ENCODE measurements around the gene PDZD2. TPM values are rescaled to one million over a fixed set of nuclear protein-coding genes. Genes with fewer than 3 reads are reported as not detected.
"Not testable (repeated sequence)": the region's sequence is repeated elsewhere in the genome, so short reads cannot be mapped to it uniquely, and the experiment has no call there.

PDZD2 gene
- total RNA-seq, 1 donor from 2014 or later, result 42.7 TPM

GRCh38 chr5:31771500-31771899, 132.6 kb downstream of the PDZD2 start:
- Histone ChIP-seq H3K9me3 (no peaks in the 10 kb centered on the region), H3K27me3 (no peaks in the 10 kb centered on the region), H3K27ac (no peak overlapping the region), H3K4me3 (no peak overlapping the region), H3K4me1 (peaks cover 12% of the 10 kb centered on the region), H3K36me3 (no peaks in the 10 kb centered on the region)
- intact Hi-C loops (cut with DNase I), result no loop called here
- TF ChIP-seq POLR2A (IDR thresholded peaks at IDR 0.05) (no peak), CTCF (IDR thresholded peaks at IDR 0.05) (no peak), POLR2AphosphoS5 (IDR thresholded peaks at IDR 0.05; ENCODE audit: insufficient read depth in 1 of 2, low read depth in 1 of 2) (no peak)
- no peak for DNase-seq (ENCODE audit: extremely low spot score in 2 of 2)

- intact Hi-C loops (cut with DNase I), result not testable (repeated sequence)
Measured at GRCh38 chr5:31776294-31776693, 137.4 kb downstream of the PDZD2 start.

GRCh38 chr5:31776976-31777651, 138.2 kb downstream of the PDZD2 start:
- intact Hi-C loops (cut with DNase I), result no loop called here

More at GRCh38 chr5:31776294-31776693, 137.4 kb downstream of the PDZD2 start:
- H3K27ac ChIP-seq; H3K4me3 ChIP-seq; H3K27me3 ChIP-seq; H3K9me3 ChIP-seq; H3K36me3 ChIP-seq; DNase-seq (ENCODE audit: extremely low spot score in 2 of 2): not testable (repeated sequence)
- peaks cover 12% of the 10 kb centered on the region for H3K4me1 ChIP-seq

GRCh38 chr5:31781772-31782171, 142.8 kb downstream of the PDZD2 start:
- no peak overlapping the region for H3K4me3 ChIP-seq
- no peak for DNase-seq (ENCODE audit: extremely low spot score in 2 of 2)
- no peaks in the 10 kb centered on the region for H3K36me3 ChIP-seq
- no peaks in the 10 kb centered on the region for H3K4me1 ChIP-seq
- intact Hi-C loops (cut with DNase I), result no loop called here
- TF ChIP-seq POLR2AphosphoS5 (IDR thresholded peaks at IDR 0.05; ENCODE audit: insufficient read depth in 1 of 2, low read depth in 1 of 2) (no peak), POLR2A (IDR thresholded peaks at IDR 0.05) (no peak), CTCF (IDR thresholded peaks at IDR 0.05) (no peak)
- no peak overlapping the region for H3K27ac ChIP-seq
- H3K27me3 ChIP-seq, result no peaks in the 10 kb centered on the region
- H3K9me3 ChIP-seq, result no peaks in the 10 kb centered on the region

More at GRCh38 chr5:31776976-31777651, 138.2 kb downstream of the PDZD2 start:
- Histone ChIP-seq H3K4me1 (peaks cover 12% of the 10 kb centered on the region), H3K9me3 (no peaks in the 10 kb centered on the region), H3K27ac (no peak overlapping the region), H3K27me3 (no peaks in the 10 kb centered on the region), H3K4me3 (no peak overlapping the region), H3K36me3 (no peaks in the 10 kb centered on the region)
- no peak for DNase-seq (ENCODE audit: extremely low spot score in 2 of 2)
- TF ChIP-seq CTCF (IDR thresholded peaks at IDR 0.05), result no peak
- TF ChIP-seq POLR2A (IDR thresholded peaks at IDR 0.05), result no peak
- TF ChIP-seq POLR2AphosphoS5 (IDR thresholded peaks at IDR 0.05; ENCODE audit: insufficient read depth in 1 of 2, low read depth in 1 of 2), result no peak

- DNase-seq (ENCODE audit: extremely low spot score in 2 of 2), result no peak
Measured at GRCh38 chr5:31783086-31783645, 144.2 kb downstream of the PDZD2 start.

More at GRCh38 chr5:31783086-31783645, 144.2 kb downstream of the PDZD2 start:
- TF ChIP-seq POLR2A (IDR thresholded peaks at IDR 0.05), result no peak
- TF ChIP-seq POLR2AphosphoS5 (IDR thresholded peaks at IDR 0.05; ENCODE audit: insufficient read depth in 1 of 2, low read depth in 1 of 2), result no peak
- no peak for TF ChIP-seq CTCF (IDR thresholded peaks at IDR 0.05)
- Histone ChIP-seq H3K4me1 (no peaks in the 10 kb centered on the region), H3K4me3 (no peak overlapping the region), H3K27ac (no peak overlapping the region), H3K27me3 (no peaks in the 10 kb centered on the region), H3K9me3 (no peaks in the 10 kb centered on the region), H3K36me3 (no peaks in the 10 kb centered on the region)
- intact Hi-C loops (cut with DNase I), result no loop called here

All from vagina (tissue), 2 donors.